Stimulated activated CD8-positive, alpha-beta memory T cell treated with anti-CD3 and anti-CD28 coated beads, Interleukin-4, amount 100 ng/mL, for 48 hours (primary cell): ENCODE data around the gene APOD.

Experiments
- DNase-seq: peaks from one replicate; pipeline ENCODE4 v3.0.0-alpha.2; 2020

APOD gene

DNA sequence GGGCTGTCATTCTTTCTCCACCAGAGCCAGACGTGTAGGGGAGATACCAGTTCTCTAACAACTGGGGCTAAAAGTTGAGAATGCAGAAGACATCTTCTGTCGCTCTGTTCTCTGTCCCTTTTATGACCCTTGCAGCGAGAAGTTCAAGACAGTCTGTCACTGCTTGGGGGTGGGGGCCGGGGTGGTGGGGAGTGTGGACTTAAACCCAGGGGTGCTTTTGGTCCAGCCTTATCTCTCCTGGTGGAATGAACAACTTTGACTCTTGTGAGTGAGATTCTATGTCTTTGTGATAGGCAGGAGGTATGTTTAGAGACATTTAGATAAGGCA, 767 bp upstream of the APOD start:
- no peak for DNase-seq

DNA sequence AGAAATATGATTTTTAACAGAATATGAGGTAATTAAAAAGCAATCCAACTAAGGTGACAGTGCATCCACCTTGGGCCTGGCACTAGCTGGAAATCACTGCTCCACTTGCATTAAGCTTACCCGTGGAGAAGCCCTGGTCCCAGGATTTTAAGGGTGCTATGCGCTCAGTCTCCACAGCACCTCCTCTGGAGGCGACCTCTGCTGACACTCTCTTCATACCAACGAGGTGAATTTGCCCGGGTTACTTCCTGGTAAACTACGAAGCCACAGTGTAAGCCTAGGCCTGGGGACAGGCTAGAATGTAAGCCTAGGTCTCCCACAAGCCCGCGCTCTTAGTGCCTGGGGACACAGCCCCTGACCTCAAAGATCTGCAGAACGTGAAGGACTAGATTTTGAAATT, 793 bp downstream of the APOD start:
- no peak for DNase-seq

DNA sequence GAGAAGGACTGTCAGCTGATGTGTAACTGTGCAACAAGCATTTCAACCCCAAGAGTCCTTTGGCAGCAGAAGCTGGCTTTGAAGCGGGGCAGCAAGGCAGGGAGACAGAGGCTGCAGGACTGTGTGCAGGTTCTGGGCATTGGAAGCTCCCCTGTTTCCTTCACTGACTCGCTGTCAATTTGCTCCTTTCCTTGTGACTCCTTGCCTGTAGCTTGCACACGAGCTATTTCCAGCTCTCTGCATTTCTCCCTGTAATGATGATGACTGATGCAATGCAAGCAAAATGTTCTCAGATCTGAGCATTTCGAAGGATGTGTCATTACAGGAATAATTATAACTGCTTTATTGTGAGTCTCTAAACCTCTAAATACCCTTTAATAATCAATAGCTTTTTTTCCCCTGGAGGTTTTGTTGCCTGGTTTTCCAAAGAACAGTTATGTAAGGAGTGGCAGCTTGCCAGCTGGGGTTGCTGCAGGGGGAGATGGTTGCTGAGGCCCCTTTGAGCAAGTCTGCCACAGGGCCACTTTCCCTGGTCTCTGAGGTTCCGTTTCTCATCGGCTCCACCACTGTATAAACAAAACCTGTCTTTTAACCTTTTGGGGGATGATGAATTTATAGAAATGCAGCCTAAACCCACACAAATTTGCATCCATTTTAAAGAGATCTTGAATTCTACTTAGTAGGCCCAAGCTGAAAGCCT, 2.8 kb downstream of the APOD start:
- no peak for DNase-seq

DNA sequence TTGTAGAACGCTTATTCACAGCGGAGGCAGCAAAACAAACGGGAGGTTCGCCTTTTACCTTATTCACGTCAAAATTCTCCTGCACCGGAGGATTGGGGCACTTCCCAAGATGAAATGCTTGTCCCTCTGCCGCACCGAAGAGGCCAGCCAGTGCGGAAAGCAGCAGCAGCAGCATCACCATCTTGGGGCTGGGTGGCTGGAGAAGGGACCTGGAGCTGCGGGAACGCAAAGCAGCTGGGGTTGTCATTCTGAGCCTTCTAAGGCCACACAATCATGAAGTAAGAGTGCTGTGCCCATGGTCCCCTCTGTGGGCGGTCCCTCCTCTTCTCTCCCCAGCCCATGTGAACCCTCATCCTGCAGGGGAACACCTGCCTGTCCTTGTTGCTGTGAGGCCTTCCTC, 4.5 kb downstream of the APOD start:
- no peak for DNase-seq

DNA sequence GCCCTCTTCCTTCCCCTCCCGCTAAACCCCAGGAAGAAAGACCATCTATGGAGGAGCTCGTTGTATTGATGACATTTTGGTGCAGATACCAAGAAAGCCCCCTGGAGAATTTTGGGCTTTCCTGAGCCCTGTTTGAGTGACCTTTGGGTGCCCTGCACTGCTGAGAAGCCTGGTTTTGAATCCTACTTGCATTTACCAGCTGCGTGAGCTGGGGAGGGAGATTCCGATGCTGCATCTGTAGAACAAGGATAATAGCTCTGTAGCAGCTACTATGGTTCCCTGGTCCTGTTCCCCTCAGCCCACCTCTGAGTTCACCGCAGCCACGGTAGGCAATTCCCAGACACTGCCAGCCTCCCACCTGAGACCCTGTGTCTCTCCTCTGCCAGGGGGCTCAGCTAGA, 5.2 kb downstream of the APOD start:
- no peak for DNase-seq

DNA sequence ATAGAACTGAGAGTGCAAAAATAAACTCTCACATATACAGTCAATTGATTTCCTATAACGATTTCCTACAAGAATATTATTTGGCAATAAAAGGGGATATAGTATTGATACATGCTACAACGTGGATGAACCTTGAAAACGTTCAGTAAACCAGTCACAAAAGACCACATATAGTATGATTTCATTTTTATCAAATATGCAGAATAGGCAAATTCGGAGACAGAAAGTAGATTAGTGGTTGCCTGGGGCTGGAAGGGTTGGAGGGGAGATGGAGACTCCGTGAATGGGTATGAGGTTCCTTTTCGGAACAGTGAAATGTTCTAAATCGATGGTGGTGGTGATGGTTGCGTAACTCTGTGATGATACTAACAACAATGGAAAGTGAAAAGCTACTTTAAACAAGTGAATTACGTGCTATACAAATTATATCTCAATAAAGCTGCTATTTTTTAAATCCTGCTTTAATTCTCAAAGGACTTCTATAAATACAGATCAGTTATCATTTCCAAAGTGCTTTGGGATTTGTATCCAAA, 6.0 kb downstream of the APOD start:
- DNase-seq: no peak

DNA sequence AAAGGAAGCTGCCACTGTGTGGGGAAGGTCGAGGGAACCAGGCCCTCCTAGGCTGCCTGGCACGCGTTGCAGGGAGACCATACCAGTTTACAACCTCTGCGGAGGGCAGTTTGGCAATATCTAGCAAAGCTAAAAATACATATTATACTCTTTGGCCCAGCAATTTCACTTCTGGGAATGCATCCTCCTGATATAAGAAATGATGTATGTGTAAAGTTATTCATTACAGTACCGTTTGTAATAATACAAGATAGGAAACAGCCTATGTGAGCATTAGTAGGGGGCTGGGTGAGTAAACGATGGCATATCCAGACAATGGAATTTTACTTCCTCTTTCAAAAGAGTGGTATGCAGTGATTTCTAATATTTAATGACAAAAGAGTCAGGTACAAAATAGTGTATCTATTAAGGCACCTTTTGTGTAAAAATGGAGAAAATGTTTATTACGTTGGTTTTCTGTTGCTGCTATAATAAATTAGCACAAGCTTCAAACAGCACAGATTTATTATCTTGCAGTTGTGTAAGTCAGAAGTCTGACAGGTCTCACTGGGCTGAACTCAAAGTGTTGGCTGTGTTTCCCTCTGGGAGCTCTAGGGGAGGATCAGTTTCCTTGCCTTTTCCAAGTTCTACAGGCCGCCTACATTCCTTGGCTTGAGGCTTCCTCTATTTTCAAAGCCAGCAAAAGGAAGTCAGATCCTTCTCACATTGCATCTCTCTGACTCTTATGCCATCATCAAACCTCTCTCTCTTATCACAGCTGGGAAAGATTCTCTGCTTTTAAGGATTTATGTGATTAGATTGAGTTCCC, 9.0 kb downstream of the APOD start:
- DNase-seq: no peak

DNA sequence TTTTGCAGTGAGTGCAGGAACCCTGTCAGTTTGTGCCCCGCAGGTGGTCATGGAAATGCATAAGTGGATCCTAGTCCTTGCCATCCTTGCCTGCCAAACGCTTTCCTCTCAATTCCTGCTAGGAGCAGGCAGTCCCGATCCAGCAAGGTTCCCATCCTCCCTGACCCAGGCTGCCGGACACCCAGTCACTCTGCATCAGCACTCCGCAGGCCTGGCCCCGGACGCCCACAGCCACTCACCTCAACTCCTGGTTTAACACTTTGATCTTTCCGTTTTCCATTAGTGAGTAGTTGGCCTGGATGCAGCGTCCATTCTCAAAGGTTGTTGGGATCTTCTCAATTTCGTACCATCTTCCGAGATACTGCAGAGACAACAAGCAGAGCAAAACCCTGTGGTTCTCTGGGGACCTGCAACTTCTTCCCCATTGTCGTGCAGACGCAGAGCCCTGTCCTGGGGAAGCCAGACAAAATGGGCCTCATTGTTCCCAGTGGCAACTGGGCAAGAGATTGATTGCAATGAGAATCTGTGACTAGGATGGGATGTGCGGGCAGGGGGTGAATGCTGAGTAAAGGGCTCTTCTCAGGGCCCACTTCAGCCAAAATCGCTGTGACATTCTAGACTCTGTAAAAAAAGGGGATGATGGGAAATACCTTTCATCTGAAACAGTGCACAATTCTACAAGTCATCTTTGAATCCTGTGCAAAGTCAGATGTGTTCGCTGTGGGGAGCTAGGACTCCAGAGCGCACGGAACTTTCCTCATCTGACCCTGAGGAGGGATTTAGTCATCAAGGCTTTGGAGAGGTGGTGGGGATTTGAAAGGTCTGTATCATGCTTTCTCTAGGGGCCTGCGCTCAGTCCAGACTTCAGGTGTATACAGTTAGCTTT, 9.9 kb downstream of the APOD start:
- DNase-seq: no peak

DNA sequence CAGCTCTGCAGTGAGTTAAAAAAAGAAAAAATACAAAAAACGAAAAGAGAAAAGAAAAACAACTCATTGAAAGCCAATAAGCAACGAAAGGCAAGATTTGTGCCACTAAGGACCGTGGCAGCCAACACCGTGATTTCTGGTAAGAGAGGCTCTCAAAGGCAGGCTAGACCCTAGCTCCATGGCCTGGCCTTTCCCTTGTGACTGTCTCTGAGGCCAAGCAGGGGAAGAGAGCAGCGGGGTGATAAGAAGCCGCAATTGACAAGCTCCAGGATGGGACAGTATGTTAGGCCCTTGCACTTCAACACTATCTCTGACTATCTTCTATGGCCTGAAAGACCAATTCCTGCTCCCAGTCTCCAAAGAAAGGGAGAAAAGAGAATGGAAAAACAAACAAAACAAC, 12.4 kb downstream of the APOD start:
- no peak for DNase-seq

DNA sequence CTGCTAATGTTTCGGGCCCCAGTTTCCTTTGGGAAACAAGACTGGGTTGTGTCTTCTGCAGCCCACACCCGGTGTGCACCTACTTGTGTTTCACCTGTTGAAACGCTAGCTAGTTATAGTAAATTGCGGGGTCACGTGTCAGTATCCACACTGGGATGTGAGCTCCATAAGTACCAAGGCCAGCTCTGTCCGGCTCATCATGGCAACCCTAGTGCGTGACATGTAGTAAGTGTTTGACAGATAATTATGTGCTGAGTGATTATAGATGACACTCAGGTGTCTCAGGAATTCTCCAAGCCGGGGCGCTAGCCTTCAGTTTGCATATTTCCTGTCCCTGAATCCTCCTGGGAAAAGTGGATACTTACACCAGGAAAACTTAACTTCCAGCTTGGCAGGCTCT, 12.8 kb downstream of the APOD start:
- DNase-seq: no peak

DNA sequence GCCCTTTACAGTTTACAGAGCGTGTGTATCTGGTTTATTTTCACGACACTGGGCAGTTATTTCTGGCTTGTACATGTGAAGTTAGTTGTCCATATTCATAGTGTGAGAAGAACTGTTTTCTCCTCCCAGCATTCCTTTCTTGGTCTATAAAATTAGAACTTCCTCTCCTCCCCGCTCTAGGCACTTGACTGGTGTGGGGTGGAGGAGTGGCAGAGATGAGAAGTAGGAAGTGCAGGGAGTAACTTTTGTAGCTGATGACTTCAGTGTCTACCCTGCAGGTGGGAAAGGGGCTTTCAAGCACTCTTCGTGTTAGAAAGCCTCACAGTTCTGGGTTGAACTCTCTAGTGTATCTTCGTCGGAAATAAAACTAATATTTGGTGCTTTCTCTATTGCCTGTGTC, 13.4 kb downstream of the APOD start:
- DNase-seq: no peak

DNA sequence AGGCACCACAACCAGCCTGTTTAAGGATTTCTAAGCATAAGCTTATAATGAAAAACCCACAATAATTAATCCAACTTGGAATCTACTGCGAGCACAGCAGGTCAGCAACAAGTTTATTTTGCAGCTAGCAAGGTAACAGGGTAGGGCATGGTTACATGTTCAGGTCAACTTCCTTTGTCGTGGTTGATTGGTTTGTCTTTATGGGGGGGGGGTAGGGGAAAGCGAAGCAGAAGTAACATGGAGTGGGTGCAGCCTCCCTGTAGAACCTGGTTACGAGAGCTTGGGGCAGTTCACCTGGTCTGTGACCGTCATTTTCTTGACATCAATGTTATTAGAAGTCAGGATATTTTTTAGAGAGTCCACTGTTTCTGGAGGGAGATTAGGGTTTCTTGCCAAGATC, 15.1 kb downstream of the APOD start:
- DNase-seq: no peak

DNA sequence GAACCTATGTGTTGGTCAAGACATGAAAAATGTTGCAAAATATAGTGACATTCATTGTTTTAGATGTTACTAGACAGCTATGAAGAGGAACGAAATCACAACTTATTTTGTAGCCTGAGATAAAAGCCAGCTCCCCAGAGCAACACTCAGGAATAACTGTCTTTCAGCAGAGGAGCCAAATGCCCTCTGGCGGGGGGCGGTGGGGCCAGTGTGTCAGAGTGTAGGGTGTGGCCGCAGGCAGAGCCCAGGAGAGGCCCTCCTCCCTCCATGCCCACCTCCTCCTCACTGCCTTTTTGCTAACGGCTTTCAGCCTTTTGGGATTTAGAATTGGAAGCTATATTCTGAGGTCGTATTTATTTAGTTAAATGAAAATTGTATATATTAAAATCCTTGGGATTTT, 16.9 kb downstream of the APOD start:
- DNase-seq: no peak

DNA sequence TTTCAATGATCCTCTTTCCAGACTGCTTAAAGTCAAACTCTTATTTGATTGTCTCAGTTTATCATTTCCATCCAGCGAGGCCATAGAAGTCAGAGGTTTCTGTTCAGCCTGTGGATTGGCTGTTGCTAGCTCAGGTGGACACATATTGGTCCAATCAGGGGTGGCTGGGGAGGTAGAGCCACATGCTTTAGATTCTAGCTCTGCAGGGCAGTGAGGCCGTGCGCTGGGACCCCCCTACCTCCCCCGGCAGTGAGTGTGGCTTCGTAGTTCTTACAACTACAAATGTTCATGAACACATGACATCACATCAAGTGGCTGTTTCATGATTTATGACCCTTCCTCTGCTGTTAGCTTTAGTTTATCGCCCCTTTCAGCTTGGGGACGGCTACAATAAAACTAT, 18.0 kb downstream of the APOD start:
- DNase-seq: no peak

DNA sequence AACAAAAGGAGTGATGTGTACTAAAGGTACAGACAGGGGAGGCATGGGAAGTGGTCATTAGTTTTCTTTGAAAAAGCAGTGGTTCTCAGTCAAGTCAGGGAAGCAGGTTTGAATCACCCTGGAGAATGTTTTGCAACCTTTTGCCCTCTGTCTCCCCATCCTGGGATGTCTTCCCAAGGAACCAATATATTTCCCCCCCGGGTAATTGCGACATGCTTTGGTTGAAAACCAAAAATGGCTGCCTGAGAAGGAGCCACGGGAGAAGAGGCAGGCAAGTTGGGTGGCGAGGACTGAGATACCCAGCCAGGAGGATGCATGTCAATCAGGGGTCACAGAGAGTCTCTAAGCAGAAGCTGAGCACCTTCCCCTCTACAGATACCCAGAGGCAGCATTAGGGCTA, 20.4 kb downstream of the APOD start:
- no peak for DNase-seq

DNA sequence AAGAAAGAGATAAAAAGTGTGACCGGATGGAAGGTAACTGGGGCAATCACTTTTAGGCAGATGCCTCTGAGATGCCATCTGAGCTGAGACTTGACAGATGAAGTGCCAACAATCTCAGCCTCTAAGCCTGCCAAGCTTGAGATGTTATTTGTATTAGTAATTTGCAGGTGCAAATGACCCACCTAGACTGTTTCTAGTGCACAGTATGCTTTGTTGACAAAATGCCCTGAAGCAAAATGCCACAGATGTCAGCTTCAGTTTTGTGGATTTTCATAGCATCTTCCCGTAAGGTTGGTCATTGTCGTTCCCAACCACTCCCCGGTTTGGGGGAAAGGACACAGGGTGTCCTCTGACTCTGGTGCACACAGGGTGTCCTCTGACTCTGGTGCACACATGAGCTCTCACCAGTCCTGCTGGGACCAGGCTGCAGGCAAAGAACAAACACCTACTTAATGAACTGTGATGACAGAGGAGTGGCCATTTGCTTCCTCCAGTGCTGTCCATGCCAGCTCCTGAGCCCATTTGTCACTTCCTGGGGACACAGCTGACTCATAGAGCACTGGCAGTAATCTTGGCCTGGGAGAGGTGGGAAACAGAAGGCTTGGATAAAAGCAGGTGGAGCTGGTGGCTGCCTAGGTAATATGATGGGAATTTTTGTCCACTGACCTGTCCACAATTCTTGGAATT, 23.9 kb downstream of the APOD start:
- DNase-seq: no peak

DNA sequence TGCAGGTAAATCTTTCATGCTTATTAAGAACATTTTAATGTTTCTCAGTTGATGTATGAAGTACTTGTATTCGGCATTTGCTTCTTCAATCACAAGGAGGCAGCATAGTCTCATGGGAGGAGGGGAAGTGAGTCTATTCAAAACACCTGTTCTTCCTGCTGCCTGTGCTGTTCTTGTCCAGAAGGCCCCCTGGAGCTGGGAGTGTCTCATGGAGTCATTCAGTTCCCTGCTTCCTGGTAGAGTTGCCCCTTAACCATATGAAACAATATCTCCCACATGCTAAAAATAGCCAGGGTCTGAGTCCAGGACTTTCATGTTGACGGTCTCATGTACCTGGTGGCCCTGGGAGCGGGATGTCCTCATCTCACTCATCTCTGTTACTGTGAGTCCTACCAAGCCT, 25.1 kb downstream of the APOD start:
- DNase-seq: no peak

DNA sequence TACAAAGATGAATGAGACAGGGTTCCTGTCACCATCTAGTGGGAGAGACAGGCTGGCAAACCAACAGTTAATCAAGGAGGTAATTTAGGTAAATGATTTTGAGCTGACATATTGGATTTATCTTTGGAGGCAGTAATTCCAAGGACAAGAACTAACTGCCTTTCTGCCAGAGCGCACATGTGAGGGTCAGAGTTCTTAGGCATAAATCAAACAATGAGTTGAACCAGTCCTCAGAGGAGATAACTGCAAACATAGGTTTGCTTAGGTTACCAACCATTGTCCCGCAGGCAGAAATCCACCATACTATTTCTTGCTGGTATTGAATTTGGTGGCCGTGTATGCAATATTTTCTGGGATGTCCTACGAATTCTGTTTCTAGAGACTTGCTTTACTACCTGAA, 26.4 kb downstream of the APOD start:
- DNase-seq: no peak

DNA sequence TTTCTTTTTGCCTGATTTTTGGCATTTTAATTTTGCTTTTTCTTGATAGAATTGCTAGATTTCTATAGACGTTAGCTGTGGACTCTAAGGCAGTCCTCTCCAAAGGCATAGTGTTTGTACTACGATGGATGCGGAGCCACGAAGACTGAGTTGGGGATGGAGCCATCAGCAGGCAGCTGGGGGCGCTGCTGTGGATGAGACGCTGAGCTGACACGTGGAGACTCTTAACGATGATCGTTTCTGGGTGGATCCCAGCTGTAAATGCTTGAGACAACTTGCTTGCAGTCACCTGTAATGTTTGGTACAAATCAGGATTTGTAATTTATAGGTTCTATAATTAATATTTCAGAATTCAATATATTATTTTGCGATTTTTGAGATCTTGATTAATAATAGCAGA, 27.4 kb downstream of the APOD start:
- DNase-seq: peak; percentile 51

DNA sequence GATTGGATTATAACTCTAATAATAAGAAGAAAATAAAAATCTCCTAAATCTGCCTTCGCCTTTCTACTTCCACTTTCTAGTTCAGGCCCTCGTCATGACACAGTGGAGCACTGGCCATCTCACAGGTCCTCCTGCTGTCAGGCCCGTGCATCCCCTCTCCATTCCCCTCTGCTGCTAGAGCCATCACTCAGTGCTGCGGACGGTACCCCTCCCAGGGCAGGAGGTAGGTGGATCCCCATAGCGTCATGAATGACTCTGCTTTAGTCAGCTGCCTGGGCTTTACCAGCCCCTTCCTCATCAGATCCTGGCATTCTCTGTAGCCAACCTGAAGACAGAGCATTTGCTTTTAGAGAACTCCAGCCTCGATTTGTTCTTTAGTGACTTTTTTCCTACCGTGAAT, 28.6 kb downstream of the APOD start:
- DNase-seq: no peak

DNA sequence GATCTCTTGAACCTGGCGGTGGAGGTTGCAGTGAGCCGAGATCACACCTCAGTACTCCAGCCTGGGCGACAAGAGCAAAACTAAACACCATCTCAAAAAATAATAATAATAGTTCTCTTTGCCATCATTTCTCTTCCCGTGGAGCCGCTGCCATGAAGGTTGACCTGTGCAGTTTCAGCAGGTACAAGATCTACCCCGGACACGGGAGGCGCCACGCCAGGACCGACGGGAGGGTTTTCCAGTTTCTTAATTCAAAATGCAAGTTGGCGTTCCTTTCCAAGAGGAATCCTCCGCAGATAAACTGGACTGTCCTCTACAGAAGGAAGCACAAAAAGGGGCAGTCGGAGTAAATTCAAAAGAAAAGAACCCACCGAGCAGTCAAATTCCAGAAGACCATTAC, 29.3 kb downstream of the APOD start:
- no peak for DNase-seq

DNA sequence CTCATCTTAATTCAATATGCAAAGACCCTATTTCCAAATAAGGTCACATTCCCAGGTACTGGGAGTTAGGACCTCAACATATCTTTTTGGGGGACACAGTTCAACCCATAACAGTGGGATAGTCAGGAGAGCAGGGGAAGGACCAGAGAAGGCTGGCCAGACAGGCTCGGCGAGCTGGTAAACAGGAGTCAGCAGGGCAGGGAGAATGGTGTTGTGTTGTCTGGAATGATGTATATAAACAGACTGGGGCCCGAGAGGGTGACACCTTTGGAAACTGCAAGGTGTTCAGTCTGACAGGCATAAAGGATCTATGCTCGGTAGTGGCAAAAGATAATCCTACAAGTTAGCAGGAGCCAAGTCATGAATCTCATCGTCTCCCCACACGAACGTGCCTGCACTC, 30.5 kb downstream of the APOD start:
- DNase-seq: no peak

DNA sequence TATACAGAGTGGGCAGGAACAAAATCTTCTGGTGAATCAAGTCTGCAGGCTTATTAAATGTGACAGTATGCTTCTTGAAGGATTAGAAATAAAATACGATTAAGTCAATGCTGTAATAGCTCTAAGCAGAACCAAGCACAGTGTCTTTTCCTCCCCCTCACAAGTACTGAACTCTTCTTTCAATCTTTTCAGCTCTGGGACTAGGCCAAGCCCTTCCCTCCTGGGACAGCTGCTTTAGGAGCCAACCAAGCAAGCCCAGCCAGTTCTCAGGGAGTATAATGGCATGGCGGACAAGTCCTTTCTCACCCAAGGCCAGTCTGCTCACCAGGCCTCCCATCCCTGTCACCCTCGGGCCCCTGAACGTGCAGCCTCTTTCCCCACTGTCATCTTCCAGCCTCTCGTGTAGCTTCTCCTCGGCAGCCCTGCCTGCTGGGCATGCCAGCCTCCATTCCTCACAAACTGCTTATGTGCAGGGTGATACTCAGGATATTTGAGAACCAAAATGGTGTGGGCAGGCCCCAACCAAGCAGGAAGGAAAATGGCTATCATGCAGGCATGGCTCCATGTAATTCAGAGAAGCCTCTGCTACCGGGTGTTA, 32.3 kb downstream of the APOD start:
- DNase-seq: no peak
